ENCODE data around the gene TICRR. TPM values are rescaled to one million over a fixed set of nuclear protein-coding genes. Genes with fewer than 3 reads are reported as not detected.

The TICRR gene
- total and polyA plus RNA-seq, 2 of the 13 experiments (the other 11 are each of a cell fraction or from before 2014, with no cell fraction given), result 4.1 to 14.3 TPM

DNA sequence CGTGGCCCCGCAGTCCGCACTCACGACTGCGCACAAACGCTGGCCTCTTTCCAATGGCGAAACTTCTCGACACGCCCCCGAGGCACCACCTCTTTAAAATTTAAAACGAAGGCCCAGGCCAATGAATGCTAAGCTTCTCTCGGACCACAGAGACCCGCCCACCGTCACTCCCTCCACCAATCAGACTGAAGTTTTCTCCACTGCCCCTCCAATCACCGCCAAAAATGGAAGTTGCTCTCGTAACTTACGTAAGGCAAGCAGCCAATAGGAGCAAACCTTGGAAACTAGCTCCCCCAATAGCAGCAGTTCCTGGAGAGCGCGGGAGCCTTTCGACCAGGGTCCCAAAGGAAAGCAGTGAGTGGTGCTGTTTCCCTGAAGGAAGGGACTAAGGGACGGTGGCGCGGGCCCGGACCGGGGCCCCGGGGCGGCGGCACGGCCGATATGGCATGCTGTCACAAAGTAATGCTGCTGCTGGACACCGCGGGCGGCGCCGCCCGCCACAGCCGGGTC, at the start of gene TICRR (continued):
- TF ChIP-seq, protein P1, sequence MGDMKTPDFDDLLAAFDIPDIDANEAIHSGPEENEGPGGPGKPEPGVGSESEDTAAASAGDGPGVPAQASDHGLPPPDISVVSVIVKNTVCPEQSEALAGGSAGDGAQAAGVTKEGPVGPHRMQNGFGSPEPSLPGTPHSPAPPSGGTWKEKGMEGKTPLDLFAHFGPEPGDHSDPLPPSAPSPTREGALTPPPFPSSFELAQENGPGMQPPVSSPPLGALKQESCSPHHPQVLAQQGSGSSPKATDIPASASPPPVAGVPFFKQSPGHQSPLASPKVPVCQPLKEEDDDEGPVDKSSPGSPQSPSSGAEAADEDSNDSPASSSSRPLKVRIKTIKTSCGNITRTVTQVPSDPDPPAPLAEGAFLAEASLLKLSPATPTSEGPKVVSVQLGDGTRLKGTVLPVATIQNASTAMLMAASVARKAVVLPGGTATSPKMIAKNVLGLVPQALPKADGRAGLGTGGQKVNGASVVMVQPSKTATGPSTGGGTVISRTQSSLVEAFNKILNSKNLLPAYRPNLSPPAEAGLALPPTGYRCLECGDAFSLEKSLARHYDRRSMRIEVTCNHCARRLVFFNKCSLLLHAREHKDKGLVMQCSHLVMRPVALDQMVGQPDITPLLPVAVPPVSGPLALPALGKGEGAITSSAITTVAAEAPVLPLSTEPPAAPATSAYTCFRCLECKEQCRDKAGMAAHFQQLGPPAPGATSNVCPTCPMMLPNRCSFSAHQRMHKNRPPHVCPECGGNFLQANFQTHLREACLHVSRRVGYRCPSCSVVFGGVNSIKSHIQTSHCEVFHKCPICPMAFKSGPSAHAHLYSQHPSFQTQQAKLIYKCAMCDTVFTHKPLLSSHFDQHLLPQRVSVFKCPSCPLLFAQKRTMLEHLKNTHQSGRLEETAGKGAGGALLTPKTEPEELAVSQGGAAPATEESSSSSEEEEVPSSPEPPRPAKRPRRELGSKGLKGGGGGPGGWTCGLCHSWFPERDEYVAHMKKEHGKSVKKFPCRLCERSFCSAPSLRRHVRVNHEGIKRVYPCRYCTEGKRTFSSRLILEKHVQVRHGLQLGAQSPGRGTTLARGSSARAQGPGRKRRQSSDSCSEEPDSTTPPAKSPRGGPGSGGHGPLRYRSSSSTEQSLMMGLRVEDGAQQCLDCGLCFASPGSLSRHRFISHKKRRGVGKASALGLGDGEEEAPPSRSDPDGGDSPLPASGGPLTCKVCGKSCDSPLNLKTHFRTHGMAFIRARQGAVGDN (CRISPR knock-in tag; IDR thresholded peaks at IDR 0.05), result 0 out of 2 replicates have a peak, but pooled peaks have one; percentile 26
- TF ChIP-seq HMG20B (CRISPR knock-in tag; conservative IDR thresholded peaks at IDR 0.05) (no peak), TEAD2 (CRISPR knock-in tag; IDR thresholded peaks at IDR 0.05) (no peak), NONO (IDR thresholded peaks at IDR 0.05) (no peak), NONO (CRISPR knock-in tag; conservative IDR thresholded peaks at IDR 0.05) (0 out of 2 replicates have a peak, but pooled peaks have one; percentile 37), ZNF567 (CRISPR knock-in tag; IDR thresholded peaks at IDR 0.05; ENCODE audit: borderline replicate concordance) (no peak), ESRRA (CRISPR knock-in tag; IDR thresholded peaks at IDR 0.05; ENCODE audit: low read depth) (no peak), BCL6 (CRISPR knock-in tag; IDR thresholded peaks at IDR 0.05) (no peak), JUNB (CRISPR knock-in tag; IDR thresholded peaks at IDR 0.05; ENCODE audit: borderline replicate concordance) (0 out of 2 replicates have a peak, but pooled peaks have one; percentile 69), PCBP1 (IDR thresholded peaks at IDR 0.05; ENCODE audit: borderline replicate concordance, low read depth, low read length) (no peak), ZNF350 (CRISPR knock-in tag; IDR thresholded peaks at IDR 0.05; ENCODE audit: borderline replicate concordance, low read depth) (no peak)
- TF ChIP-seq, protein P2, sequence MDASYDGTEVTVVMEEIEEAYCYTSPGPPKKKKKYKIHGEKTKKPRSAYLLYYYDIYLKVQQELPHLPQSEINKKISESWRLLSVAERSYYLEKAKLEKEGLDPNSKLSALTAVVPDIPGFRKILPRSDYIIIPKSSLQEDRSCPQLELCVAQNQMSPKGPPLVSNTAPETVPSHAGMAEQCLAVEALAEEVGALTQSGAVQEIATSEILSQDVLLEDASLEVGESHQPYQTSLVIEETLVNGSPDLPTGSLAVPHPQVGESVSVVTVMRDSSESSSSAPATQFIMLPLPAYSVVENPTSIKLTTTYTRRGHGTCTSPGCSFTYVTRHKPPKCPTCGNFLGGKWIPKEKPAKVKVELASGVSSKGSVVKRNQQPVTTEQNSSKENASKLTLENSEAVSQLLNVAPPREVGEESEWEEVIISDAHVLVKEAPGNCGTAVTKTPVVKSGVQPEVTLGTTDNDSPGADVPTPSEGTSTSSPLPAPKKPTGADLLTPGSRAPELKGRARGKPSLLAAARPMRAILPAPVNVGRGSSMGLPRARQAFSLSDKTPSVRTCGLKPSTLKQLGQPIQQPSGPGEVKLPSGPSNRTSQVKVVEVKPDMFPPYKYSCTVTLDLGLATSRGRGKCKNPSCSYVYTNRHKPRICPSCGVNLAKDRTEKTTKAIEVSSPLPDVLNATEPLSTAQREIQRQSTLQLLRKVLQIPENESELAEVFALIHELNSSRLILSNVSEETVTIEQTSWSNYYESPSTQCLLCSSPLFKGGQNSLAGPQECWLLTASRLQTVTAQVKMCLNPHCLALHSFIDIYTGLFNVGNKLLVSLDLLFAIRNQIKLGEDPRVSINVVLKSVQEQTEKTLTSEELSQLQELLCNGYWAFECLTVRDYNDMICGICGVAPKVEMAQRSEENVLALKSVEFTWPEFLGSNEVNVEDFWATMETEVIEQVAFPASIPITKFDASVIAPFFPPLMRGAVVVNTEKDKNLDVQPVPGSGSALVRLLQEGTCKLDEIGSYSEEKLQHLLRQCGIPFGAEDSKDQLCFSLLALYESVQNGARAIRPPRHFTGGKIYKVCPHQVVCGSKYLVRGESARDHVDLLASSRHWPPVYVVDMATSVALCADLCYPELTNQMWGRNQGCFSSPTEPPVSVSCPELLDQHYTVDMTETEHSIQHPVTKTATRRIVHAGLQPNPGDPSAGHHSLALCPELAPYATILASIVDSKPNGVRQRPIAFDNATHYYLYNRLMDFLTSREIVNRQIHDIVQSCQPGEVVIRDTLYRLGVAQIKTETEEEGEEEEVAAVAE (CRISPR knock-in tag; IDR thresholded peaks at IDR 0.05; ENCODE audit: borderline replicate concordance), result peak; percentile 98
- TF ChIP-seq, protein P3, sequence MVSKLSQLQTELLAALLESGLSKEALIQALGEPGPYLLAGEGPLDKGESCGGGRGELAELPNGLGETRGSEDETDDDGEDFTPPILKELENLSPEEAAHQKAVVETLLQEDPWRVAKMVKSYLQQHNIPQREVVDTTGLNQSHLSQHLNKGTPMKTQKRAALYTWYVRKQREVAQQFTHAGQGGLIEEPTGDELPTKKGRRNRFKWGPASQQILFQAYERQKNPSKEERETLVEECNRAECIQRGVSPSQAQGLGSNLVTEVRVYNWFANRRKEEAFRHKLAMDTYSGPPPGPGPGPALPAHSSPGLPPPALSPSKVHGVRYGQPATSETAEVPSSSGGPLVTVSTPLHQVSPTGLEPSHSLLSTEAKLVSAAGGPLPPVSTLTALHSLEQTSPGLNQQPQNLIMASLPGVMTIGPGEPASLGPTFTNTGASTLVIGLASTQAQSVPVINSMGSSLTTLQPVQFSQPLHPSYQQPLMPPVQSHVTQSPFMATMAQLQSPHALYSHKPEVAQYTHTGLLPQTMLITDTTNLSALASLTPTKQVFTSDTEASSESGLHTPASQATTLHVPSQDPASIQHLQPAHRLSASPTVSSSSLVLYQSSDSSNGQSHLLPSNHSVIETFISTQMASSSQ (IDR thresholded peaks at IDR 0.05; ENCODE audit: low read depth), result no peak
- TF ChIP-seq, protein P3 (CRISPR knock-in tag; IDR thresholded peaks at IDR 0.05; ENCODE audit: borderline replicate concordance), result no peak
- TF ChIP-seq, protein P4, sequence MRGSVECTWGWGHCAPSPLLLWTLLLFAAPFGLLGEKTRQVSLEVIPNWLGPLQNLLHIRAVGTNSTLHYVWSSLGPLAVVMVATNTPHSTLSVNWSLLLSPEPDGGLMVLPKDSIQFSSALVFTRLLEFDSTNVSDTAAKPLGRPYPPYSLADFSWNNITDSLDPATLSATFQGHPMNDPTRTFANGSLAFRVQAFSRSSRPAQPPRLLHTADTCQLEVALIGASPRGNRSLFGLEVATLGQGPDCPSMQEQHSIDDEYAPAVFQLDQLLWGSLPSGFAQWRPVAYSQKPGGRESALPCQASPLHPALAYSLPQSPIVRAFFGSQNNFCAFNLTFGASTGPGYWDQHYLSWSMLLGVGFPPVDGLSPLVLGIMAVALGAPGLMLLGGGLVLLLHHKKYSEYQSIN (CRISPR knock-in tag; IDR thresholded peaks at IDR 0.05; ENCODE audit: borderline replicate concordance), result no peak
